Suprapubic skin (tissue), 4 donors: ENCODE results near the gene USP31. TPM values are rescaled to one million over a fixed set of nuclear protein-coding genes. Genes with fewer than 3 reads are reported as not detected.
A peak's percentile ranks its signal among the peaks of the same experiment; 100 is the strongest.

Experiments
- DNase-seq, 2 donors: peaks; one replicate each; pipeline ENCODE4 v3.0.0-alpha.2; 2019; ENCODE audit warnings: low spot score in 2 of 2
- H3K27ac ChIP-seq: fragments of 200-600 bp; sonication (generic); one replicate; pipeline ENCODE4 v1.5.1; 2019
- H3K27me3 ChIP-seq: fragments of 200-600 bp; sonication (generic); one replicate; pipeline ENCODE4 v1.5.1; 2019
- H3K36me3 ChIP-seq: fragments of 200-600 bp; sonication (generic); one replicate; pipeline ENCODE4 v1.5.1; 2019
- H3K4me1 ChIP-seq: fragments of 200-600 bp; sonication (generic); one replicate; pipeline ENCODE4 v1.5.1; 2019
- H3K4me3 ChIP-seq: fragments of 200-600 bp; sonication (generic); one replicate; pipeline ENCODE4 v1.5.1; 2019; ENCODE audit warnings: mild to moderate bottlenecking
- H3K9me3 ChIP-seq: fragments of 200-600 bp; sonication (generic); one replicate; pipeline ENCODE4 v1.5.1; 2019
- CTCF ChIP-seq, 2 donors: fragments of 200-600 bp in 1 of 2; fragments of 450-650 bp in 1 of 2; sonication (generic) in 1 of 2; IDR thresholded peaks; one replicate each; pipeline ENCODE4 v1.5.1; 2016 to 2019; ENCODE audit warnings: antibody characterized with exemption in 2 of 2, mild to moderate bottlenecking in 1 of 2, moderate library complexity in 1 of 2
- EP300 ChIP-seq: sonication (generic); formaldehyde crosslinking; IDR thresholded peaks from one replicate; pipeline ENCODE4 v1.6.1; 2017; ENCODE audit warnings: antibody characterized with exemption
- POLR2A ChIP-seq, 2 donors: fragments of 450-650 bp; IDR thresholded peaks; one replicate each; pipeline ENCODE4 v1.6.1; 2017; ENCODE audit warnings: antibody characterized with exemption in 2 of 2, mild to moderate bottlenecking in 2 of 2, moderate library complexity in 2 of 2
- POLR2AphosphoS5 ChIP-seq, 3 donors: sonication (generic); formaldehyde crosslinking; IDR thresholded peaks; one replicate each; pipeline ENCODE4 v1.6.1; 2017; ENCODE audit warnings: antibody characterized with exemption in 3 of 3
- WGBS: methylation state at CpG from one replicate; pipeline ENCODE4 v1.1.5; 2018; 5-methylcytosine and 5-hydroxymethylcytosine counted together
- total RNA-seq, 4 donors: library from RNA; depleted of rRNA; stranded (reverse); fragments of >200 nt; gene quantifications; one replicate each; pipeline ENCODE4 v1.1.0, GENCODE V29; 2016

The USP31 gene
- total RNA-seq, 4 donors from 2014 or later, result 22.0 to 44.7 (median 31.2) TPM

DNA sequence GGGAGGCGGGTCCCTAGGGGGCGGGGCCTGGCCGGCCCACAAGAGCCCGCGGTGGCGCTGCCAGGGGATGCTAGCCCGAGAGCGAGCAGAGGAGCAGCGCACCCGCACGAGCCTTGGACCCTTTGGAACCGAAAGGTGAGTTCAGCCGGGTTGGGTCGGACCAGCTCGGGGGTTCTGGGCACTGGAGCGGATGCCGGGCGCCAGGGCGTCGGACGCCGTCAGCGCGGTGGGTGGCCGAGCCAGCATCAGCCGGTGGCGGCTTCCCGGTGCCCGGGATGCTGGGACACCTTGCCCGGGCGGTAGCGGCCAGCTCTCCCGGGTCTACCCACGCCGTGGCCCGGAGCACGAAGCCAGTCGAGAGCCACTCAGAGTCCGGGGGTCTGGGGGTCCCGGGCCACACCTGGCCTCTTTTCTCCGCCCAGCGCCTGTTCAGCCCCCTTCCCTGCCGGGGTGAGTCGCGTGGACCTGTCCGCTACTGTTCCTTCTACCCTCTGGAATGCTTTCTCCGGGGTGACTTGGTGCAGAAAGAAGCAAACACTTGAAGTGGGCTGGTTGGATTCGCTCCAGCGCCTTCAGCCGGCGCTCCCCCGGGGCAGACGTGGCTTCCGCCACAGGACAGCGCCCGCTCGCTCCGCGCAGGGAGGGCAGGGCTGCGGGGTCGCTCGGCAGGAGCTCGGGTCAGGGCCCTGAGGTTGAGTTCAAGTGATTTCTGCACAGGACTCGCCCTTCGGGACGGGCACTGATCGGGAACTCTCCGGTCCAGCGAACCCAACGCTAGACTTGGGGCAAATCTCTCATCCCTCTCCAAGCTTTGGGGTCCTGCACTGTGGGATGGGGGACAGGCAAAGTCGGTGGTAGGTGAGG is 33.7 kb upstream of the USP31 start, which contains the start of gene SCNN1G:
TSS of gene SCNN1G (plus strand) at position 67 of the 864 bp plus-strand sequence. CDS start 3,527 bp downstream, outside the sequence.
- H3K27ac ChIP-seq, result no peak within 1 kb of the TSS
- peak in 1 of 2 donors; percentile 71 for DNase-seq

GRCh38 chr16:23182206-23182678 is 33.0 kb upstream of the USP31 start:
- no peak for DNase-seq
- peaks cover 16% of the 10 kb centered on the region for H3K4me1 ChIP-seq
- peak overlapping the region; percentile 65 for H3K4me3 ChIP-seq
- peaks cover 2% of the 10 kb centered on the region for H3K36me3 ChIP-seq
- WGBS, result 5% methylated on average over 24 of the region's 33 CpGs
- H3K9me3 ChIP-seq, result no peaks in the 10 kb centered on the region
- TF ChIP-seq EP300, result no peak
- TF ChIP-seq CTCF (IDR thresholded peaks at IDR 0.05), result peak; percentile 88 to 99
- H3K27ac ChIP-seq, result no peak overlapping the region
- H3K27me3 ChIP-seq, result peaks cover 47% of the 10 kb centered on the region

More for the DNA sequence above, 33.7 kb upstream of the USP31 start, which contains the start of gene SCNN1G:
- H3K4me1 ChIP-seq, result peaks cover 16% of the 10 kb centered on the region
- peak within 1 kb of the TSS; percentile 65 for H3K4me3 ChIP-seq
- TF ChIP-seq POLR2A (IDR thresholded peaks at IDR 0.05), result no peak
- no peak for TF ChIP-seq POLR2AphosphoS5 (IDR thresholded peaks at IDR 0.05)
- no peak for TF ChIP-seq EP300
- H3K36me3 ChIP-seq, result peaks cover 2% of the 10 kb centered on the region
- H3K9me3 ChIP-seq, result no peaks in the 10 kb centered on the region
- 4% methylated on average over 17 of the region's 71 CpGs for WGBS
- peaks cover 47% of the 10 kb centered on the region for H3K27me3 ChIP-seq

DNA sequence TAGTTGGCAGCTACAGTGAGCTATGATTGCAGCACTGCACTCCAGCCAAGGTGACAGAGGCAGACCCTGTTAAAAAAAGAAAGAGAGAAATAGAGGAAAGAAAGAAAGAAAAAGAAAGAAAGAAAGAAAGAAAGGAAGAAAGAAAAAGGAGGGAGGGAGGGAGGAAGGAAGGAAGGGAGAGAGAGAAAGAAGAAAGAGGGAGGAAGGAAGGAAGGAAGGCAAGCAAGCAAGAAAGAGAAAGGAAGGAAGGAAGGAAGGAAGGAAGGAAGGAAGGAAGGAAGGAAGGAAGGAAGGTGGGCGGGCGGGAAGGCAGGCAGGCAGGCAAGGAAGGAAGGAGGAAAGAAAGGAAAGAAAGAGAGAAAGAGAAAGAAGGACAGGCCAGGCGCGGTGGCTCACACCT is 32.3 kb upstream of the USP31 start:
- WGBS, result 91% methylated on average over 4 of the region's 4 CpGs
- peaks cover 2% of the 10 kb centered on the region for H3K36me3 ChIP-seq

GRCh38 chr16:23175651-23176050 is 26.4 kb upstream of the USP31 start:
- H3K27me3 ChIP-seq, result peaks cover 25% of the 10 kb centered on the region
- no peaks in the 10 kb centered on the region for H3K36me3 ChIP-seq
- H3K4me3 ChIP-seq, result no peak overlapping the region
- DNase-seq, result no peak
- H3K4me1 ChIP-seq, result no peaks in the 10 kb centered on the region
- H3K9me3 ChIP-seq, result no peaks in the 10 kb centered on the region
- TF ChIP-seq EP300, result no peak
- H3K27ac ChIP-seq, result no peak overlapping the region

More for the DNA sequence above, 32.3 kb upstream of the USP31 start:
- TF ChIP-seq POLR2AphosphoS5 (IDR thresholded peaks at IDR 0.05) (no peak), POLR2A (IDR thresholded peaks at IDR 0.05) (no peak), CTCF (IDR thresholded peaks at IDR 0.05) (no peak), EP300 (no peak)
- H3K27ac ChIP-seq, result no peak overlapping the region
- peaks cover 53% of the 10 kb centered on the region for H3K27me3 ChIP-seq
- H3K9me3 ChIP-seq, result no peaks in the 10 kb centered on the region
- no peak for DNase-seq
- no peak overlapping the region for H3K4me3 ChIP-seq
- H3K4me1 ChIP-seq, result peaks cover 14% of the 10 kb centered on the region

- TF ChIP-seq POLR2A (IDR thresholded peaks at IDR 0.05), result no peak
- TF ChIP-seq CTCF (IDR thresholded peaks at IDR 0.05), result no peak
- TF ChIP-seq EP300, result no peak
- no peak for TF ChIP-seq POLR2AphosphoS5 (IDR thresholded peaks at IDR 0.05)
- peaks cover 27% of the 10 kb centered on the region for H3K27me3 ChIP-seq
- no peak overlapping the region for H3K27ac ChIP-seq
- H3K9me3 ChIP-seq, result no peaks in the 10 kb centered on the region
- DNase-seq, result no peak
- H3K4me1 ChIP-seq, result no peaks in the 10 kb centered on the region
- H3K36me3 ChIP-seq, result no peaks in the 10 kb centered on the region
- no peak overlapping the region for H3K4me3 ChIP-seq
- WGBS, result 36% methylated on average over 2 of the region's 2 CpGs
Observed at GRCh38 chr16:23174622-23175021, 25.4 kb upstream of the USP31 start.

- no peak for DNase-seq
- Histone ChIP-seq H3K27me3 (peaks cover 20% of the 10 kb centered on the region), H3K4me1 (no peaks in the 10 kb centered on the region), H3K36me3 (no peaks in the 10 kb centered on the region), H3K9me3 (no peaks in the 10 kb centered on the region), H3K27ac (no peak overlapping the region), H3K4me3 (no peak overlapping the region)
- TF ChIP-seq POLR2AphosphoS5 (IDR thresholded peaks at IDR 0.05), result no peak
- no peak for TF ChIP-seq CTCF (IDR thresholded peaks at IDR 0.05)
- TF ChIP-seq EP300, result no peak
- no peak for TF ChIP-seq POLR2A (IDR thresholded peaks at IDR 0.05)
- 84% methylated on average over 3 of the region's 3 CpGs for WGBS
Observed at GRCh38 chr16:23172994-23173393, 23.7 kb upstream of the USP31 start.
